T1000 (cell line): Measurements from ENCODE around the gene RECQL.
"Not testable (repeated sequence)": the region's sequence is repeated elsewhere in the genome, so short reads cannot be mapped to it uniquely, and the experiment has no call there.

ENCODE experiments used
- DNase-seq: peaks from one replicate; lab custom pipeline; 2025; ENCODE audit warnings: mixed read lengths; lab: John Stamatoyannopoulos, UW

RECQL gene

GRCh38 chr12:21419009-21419699 lies 82.3 kb downstream of the RECQL start:
- not testable (repeated sequence) for DNase-seq
